Muscle layer of duodenum (tissue), 2 donors: ENCODE data around the gene CCDC60.

Experiments
- H3K27ac ChIP-seq: one replicate; pipeline ENCODE4 v1.7.0; 2013; ENCODE audit warnings: mild to moderate bottlenecking, low read length
- H3K27me3 ChIP-seq: one replicate; pipeline ENCODE4 v1.7.0; 2013; ENCODE audit warnings: low read depth, mild to moderate bottlenecking, control low read depth, low read length
- H3K36me3 ChIP-seq, 2 donors: one replicate each; pipeline ENCODE4 v1.7.0; 2013; ENCODE audit warnings: low read length in 2 of 2, control low read depth in 1 of 2, mild to moderate bottlenecking in 1 of 2; ENCODE audit not compliant: insufficient read depth in 2 of 2, control insufficient read depth in 1 of 2
- H3K4me1 ChIP-seq, 2 donors: one replicate each; pipeline ENCODE4 v1.7.0; 2013; ENCODE audit warnings: low read length in 2 of 2, mild to moderate bottlenecking in 2 of 2, control low read depth in 1 of 2, moderate library complexity in 1 of 2; ENCODE audit not compliant: insufficient read depth in 2 of 2, control insufficient read depth in 1 of 2
- H3K4me3 ChIP-seq, 2 donors: one replicate each; pipeline ENCODE4 v1.7.0; 2013; ENCODE audit warnings: low read length in 2 of 2, low read depth in 1 of 2, mild to moderate bottlenecking in 1 of 2
- H3K9me3 ChIP-seq, 2 donors: one replicate each; pipeline ENCODE4 v1.7.0; 2013; ENCODE audit warnings: low read length in 2 of 2, control low read depth in 1 of 2, mild to moderate bottlenecking in 1 of 2; ENCODE audit not compliant: control insufficient read depth in 1 of 2
- donor health status: healthy.

CCDC60 gene

GRCh38 chr12:119311878-119312277 is 22.7 kb upstream of the CCDC60 start:
- H3K36me3 ChIP-seq, result no peaks in the 10 kb centered on the region
- H3K4me3 ChIP-seq, result no peak overlapping the region
- H3K27ac ChIP-seq, result no peak overlapping the region
- H3K27me3 ChIP-seq, result no peaks in the 10 kb centered on the region
- no peaks in the 10 kb centered on the region for H3K9me3 ChIP-seq
- H3K4me1 ChIP-seq, result no peaks in the 10 kb centered on the region

GRCh38 chr12:119312904-119313303 is 21.6 kb upstream of the CCDC60 start:
- H3K4me3 ChIP-seq, result no peak overlapping the region
- no peaks in the 10 kb centered on the region for H3K9me3 ChIP-seq
- H3K27ac ChIP-seq, result no peak overlapping the region
- H3K4me1 ChIP-seq, result no peaks in the 10 kb centered on the region
- no peaks in the 10 kb centered on the region for H3K27me3 ChIP-seq
- H3K36me3 ChIP-seq, result no peaks in the 10 kb centered on the region

- Histone ChIP-seq H3K9me3 (no peaks in the 10 kb centered on the region), H3K36me3 (no peaks in the 10 kb centered on the region), H3K4me3 (no peak overlapping the region), H3K27me3 (no peaks in the 10 kb centered on the region), H3K4me1 (no peaks in the 10 kb centered on the region), H3K27ac (no peak overlapping the region)
Observed at GRCh38 chr12:119314290-119314689, 20.2 kb upstream of the CCDC60 start.

- Histone ChIP-seq H3K4me3 (no peak overlapping the region), H3K36me3 (no peaks in the 10 kb centered on the region), H3K27me3 (no peaks in the 10 kb centered on the region), H3K27ac (no peak overlapping the region), H3K4me1 (peaks cover 0 to 6% of the 10 kb centered on the region in 2 donors), H3K9me3 (no peaks in the 10 kb centered on the region)
Observed at GRCh38 chr12:119319638-119320037, 14.9 kb upstream of the CCDC60 start.

- Histone ChIP-seq H3K4me3 (no peak overlapping the region), H3K9me3 (no peaks in the 10 kb centered on the region), H3K4me1 (peaks cover 0 to 6% of the 10 kb centered on the region in 2 donors), H3K36me3 (no peaks in the 10 kb centered on the region), H3K27ac (no peak overlapping the region), H3K27me3 (no peaks in the 10 kb centered on the region)
Observed at GRCh38 chr12:119320678-119321077, 13.9 kb upstream of the CCDC60 start.

GRCh38 chr12:119322301-119322723 is 12.2 kb upstream of the CCDC60 start:
- Histone ChIP-seq H3K36me3 (no peaks in the 10 kb centered on the region), H3K4me3 (no peak overlapping the region), H3K27me3 (no peaks in the 10 kb centered on the region), H3K9me3 (no peaks in the 10 kb centered on the region), H3K27ac (no peak overlapping the region), H3K4me1 (peaks cover 0 to 14% of the 10 kb centered on the region in 2 donors)

GRCh38 chr12:119325813-119326212 is 8.7 kb upstream of the CCDC60 start:
- H3K4me3 ChIP-seq, result no peak overlapping the region
- no peaks in the 10 kb centered on the region for H3K27me3 ChIP-seq
- no peaks in the 10 kb centered on the region for H3K9me3 ChIP-seq
- no peaks in the 10 kb centered on the region for H3K36me3 ChIP-seq
- peaks cover 0 to 14% of the 10 kb centered on the region in 2 donors for H3K4me1 ChIP-seq
- H3K27ac ChIP-seq, result no peak overlapping the region

GRCh38 chr12:119326341-119326740 is 8.2 kb upstream of the CCDC60 start:
- no peak overlapping the region for H3K27ac ChIP-seq
- H3K9me3 ChIP-seq, result no peaks in the 10 kb centered on the region
- no peak overlapping the region for H3K4me3 ChIP-seq
- no peaks in the 10 kb centered on the region for H3K36me3 ChIP-seq
- H3K4me1 ChIP-seq, result peaks cover 0 to 14% of the 10 kb centered on the region in 2 donors
- no peaks in the 10 kb centered on the region for H3K27me3 ChIP-seq

- H3K27ac ChIP-seq, result no peak overlapping the region
- H3K4me3 ChIP-seq, result no peak overlapping the region
- no peaks in the 10 kb centered on the region for H3K9me3 ChIP-seq
Observed at GRCh38 chr12:119327471-119327870, 7.1 kb upstream of the CCDC60 start.

GRCh38 chr12:119328111-119328510 is 6.4 kb upstream of the CCDC60 start:
- H3K4me3 ChIP-seq, result no peak overlapping the region
- H3K9me3 ChIP-seq, result no peaks in the 10 kb centered on the region
- no peaks in the 10 kb centered on the region for H3K27me3 ChIP-seq
- H3K4me1 ChIP-seq, result peaks cover 0 to 8% of the 10 kb centered on the region in 2 donors
- H3K27ac ChIP-seq, result no peak overlapping the region
- H3K36me3 ChIP-seq, result no peaks in the 10 kb centered on the region

More at GRCh38 chr12:119327471-119327870, 7.1 kb upstream of the CCDC60 start:
- H3K27me3 ChIP-seq, result no peaks in the 10 kb centered on the region
- peaks cover 0 to 9% of the 10 kb centered on the region in 2 donors for H3K4me1 ChIP-seq
- no peaks in the 10 kb centered on the region for H3K36me3 ChIP-seq

- H3K27me3 ChIP-seq, result no peaks in the 10 kb centered on the region
- no peak overlapping the region for H3K4me3 ChIP-seq
- no peak overlapping the region for H3K27ac ChIP-seq
- H3K4me1 ChIP-seq, result no peaks in the 10 kb centered on the region
- H3K36me3 ChIP-seq, result no peaks in the 10 kb centered on the region
- H3K9me3 ChIP-seq, result no peaks in the 10 kb centered on the region
Observed at GRCh38 chr12:119338593-119339363, 4.2 kb downstream of the CCDC60 start.

GRCh38 chr12:119340578-119340977 is 6.0 kb downstream of the CCDC60 start:
- H3K36me3 ChIP-seq, result no peaks in the 10 kb centered on the region
- no peak overlapping the region for H3K4me3 ChIP-seq
- H3K4me1 ChIP-seq, result no peaks in the 10 kb centered on the region
- no peaks in the 10 kb centered on the region for H3K27me3 ChIP-seq
- H3K27ac ChIP-seq, result no peak overlapping the region
- H3K9me3 ChIP-seq, result no peaks in the 10 kb centered on the region
